Measurements from ENCODE around the gene RPS8.
A peak's percentile ranks its signal among the peaks of the same experiment; 100 is the strongest.

Gene RPS8

GRCh38 chr1:44819196-44819607 is 43.9 kb downstream of the RPS8 start:
- H3K27ac ChIP-seq (replicated peaks; ENCODE audit: low read length): peak overlapping the region; percentile 90
- H2BK120ac ChIP-seq (ENCODE audit: low read depth, low read length): no peak overlapping the region
- H3K9me3 ChIP-seq (replicated peaks in 1 of 2; ENCODE audit: control insufficient read depth in 2 of 2, insufficient read depth in 1 of 2, low read depth in 1 of 2, low read length in 2 of 2): peaks cover 0 to 7% of the 10 kb centered on the region in 2 donors
- H2BK5ac ChIP-seq (ENCODE audit: low read length): no peak overlapping the region
- no peak overlapping the region for H2AK5ac ChIP-seq (ENCODE audit: low read depth, low read length)
- no peak for DNase-seq (ENCODE audit: low spot score)
- no CpG with 5 or more reads among the region's 13 CpGs for WGBS, 2 donors (ENCODE audit: extremely low coverage in 2 of 2, insufficient read length in 2 of 2, insufficient replicate concordance in 1 of 2)
- no peak overlapping the region for H2BK12ac ChIP-seq (ENCODE audit: low read length)
- H3K23ac ChIP-seq (ENCODE audit: low read depth, low read length, poor library complexity): no peak overlapping the region
- no peak overlapping the region for H3K14ac ChIP-seq (ENCODE audit: low read length)
- H3K9ac ChIP-seq (ENCODE audit: low read depth, low read length, poor library complexity): no peak overlapping the region
- H3K4me2 ChIP-seq (ENCODE audit: insufficient read depth, low read length, poor library complexity, severe bottlenecking): peak overlapping the region; percentile 51
- no peak overlapping the region for H2AFZ ChIP-seq (ENCODE audit: low read length)
- H3K79me1 ChIP-seq (ENCODE audit: low read depth, low read length): peaks cover 4% of the 10 kb centered on the region
- H3K18ac ChIP-seq (ENCODE audit: low read length): no peak overlapping the region
- H3K27me3 ChIP-seq (ENCODE audit: control insufficient read depth in 3 of 3, insufficient read depth in 3 of 3, low read depth in 1 of 3, low read length in 3 of 3): no peaks in the 10 kb centered on the region
- H4K8ac ChIP-seq (ENCODE audit: low read depth, low read length): no peak overlapping the region
- H2BK15ac ChIP-seq (ENCODE audit: low read length): no peak overlapping the region
- no peak overlapping the region for H4K91ac ChIP-seq (ENCODE audit: low read depth, low read length, poor library complexity)
- H3K36me3 ChIP-seq (replicated peaks in 1 of 2; ENCODE audit: control insufficient read depth in 2 of 2, insufficient read depth in 2 of 2, low read length in 2 of 2): peaks cover 0 to 13% of the 10 kb centered on the region in 2 donors
- H3K4me3 ChIP-seq (ENCODE audit: low read length in 2 of 2): no peak overlapping the region
- peaks cover 0 to 10% of the 10 kb centered on the region in 2 donors for H3K4me1 ChIP-seq (ENCODE audit: control insufficient read depth in 2 of 2, insufficient read depth in 1 of 2, low read depth in 1 of 2, low read length in 2 of 2)
- H3K4ac ChIP-seq (ENCODE audit: low read length): no peak overlapping the region

- peak overlapping the region; percentile 90 for H3K27ac ChIP-seq (replicated peaks; ENCODE audit: low read length)
- H3K23ac ChIP-seq (ENCODE audit: low read depth, low read length, poor library complexity): peak overlapping the region; percentile 92
- H3K14ac ChIP-seq (ENCODE audit: low read length): peak overlapping the region; percentile 94
These were observed 44.4 kb downstream of the RPS8 start for GRCh38 chr1:44819608-44820327.

DNA sequence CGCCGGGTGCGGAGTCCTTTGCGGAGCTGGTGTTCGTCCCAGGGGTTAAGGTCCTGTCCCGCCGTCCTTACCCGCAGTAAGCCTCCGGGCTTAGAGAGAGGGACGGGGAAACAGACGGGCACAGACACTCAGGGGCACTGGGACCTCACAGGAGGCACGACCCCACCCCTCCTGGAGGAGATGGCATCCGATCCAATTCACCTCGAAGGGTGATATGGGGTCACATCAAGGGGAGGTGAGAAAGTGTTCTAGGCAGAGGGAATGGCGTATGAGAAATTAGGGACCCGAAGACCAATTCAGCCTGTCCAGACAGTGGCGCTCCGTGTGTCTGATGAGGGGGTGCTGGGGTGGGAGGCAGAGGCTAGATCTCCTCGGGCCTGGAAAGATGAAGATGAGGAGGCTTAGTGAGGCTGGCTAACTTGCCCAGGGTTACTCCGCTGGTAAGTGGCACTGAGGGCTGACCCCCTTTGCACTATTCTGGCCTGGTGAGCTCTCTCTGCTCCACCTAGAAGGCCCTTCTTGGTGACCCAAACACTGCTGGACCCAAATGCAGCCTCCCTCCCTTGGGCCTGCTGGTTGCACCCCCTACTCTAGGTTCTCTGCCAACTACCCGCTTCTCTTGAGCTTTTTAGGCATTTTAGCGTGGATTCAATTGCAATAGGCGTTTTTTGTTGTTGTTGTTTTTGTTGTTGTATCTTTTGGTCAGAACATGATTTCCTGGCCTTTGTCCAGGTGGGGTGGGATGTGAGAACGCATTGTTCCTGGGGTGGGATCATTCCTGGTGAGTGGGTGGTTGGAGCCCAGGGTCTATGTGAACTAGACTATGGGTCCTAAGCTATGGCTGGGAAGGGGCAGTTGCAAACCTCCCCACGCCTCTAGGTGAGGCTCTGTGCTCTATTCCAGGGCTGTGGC is 45.2 kb downstream of the RPS8 start:
- Histone ChIP-seq H3K4me2 (ENCODE audit: insufficient read depth, low read length, poor library complexity, severe bottlenecking) (peak overlapping the region; percentile 84), H3K9me3 (replicated peaks in 1 of 2; ENCODE audit: control insufficient read depth in 2 of 2, insufficient read depth in 1 of 2, low read depth in 1 of 2, low read length in 2 of 2) (peaks cover 0 to 7% of the 10 kb centered on the region in 2 donors)

More at GRCh38 chr1:44819608-44820327, 44.4 kb downstream of the RPS8 start:
- Histone ChIP-seq H3K36me3 (replicated peaks in 1 of 2; ENCODE audit: control insufficient read depth in 2 of 2, insufficient read depth in 2 of 2, low read length in 2 of 2) (peaks cover 0 to 12% of the 10 kb centered on the region in 2 donors), H4K8ac (ENCODE audit: low read depth, low read length) (peak overlapping the region; percentile 93), H3K4ac (ENCODE audit: low read length) (no peak overlapping the region), H3K9me3 (replicated peaks in 1 of 2; ENCODE audit: control insufficient read depth in 2 of 2, insufficient read depth in 1 of 2, low read depth in 1 of 2, low read length in 2 of 2) (peaks cover 0 to 7% of the 10 kb centered on the region in 2 donors), H3K27me3 (ENCODE audit: control insufficient read depth in 3 of 3, insufficient read depth in 3 of 3, low read depth in 1 of 3, low read length in 3 of 3) (no peaks in the 10 kb centered on the region), H3K4me1 (ENCODE audit: control insufficient read depth in 2 of 2, insufficient read depth in 1 of 2, low read depth in 1 of 2, low read length in 2 of 2) (peaks cover 0 to 10% of the 10 kb centered on the region in 2 donors), H3K18ac (ENCODE audit: low read length) (peak overlapping the region; percentile 100), H2BK12ac (ENCODE audit: low read length) (peak overlapping the region; percentile 87), H2BK15ac (ENCODE audit: low read length) (peak overlapping the region; percentile 96), H3K4me2 (ENCODE audit: insufficient read depth, low read length, poor library complexity, severe bottlenecking) (peak overlapping the region; percentile 84), H2BK5ac (ENCODE audit: low read length) (peak overlapping the region; percentile 100), H2AFZ (ENCODE audit: low read length) (no peak overlapping the region), H2AK5ac (ENCODE audit: low read depth, low read length) (peak overlapping the region; percentile 94), H3K4me3 (ENCODE audit: low read length in 2 of 2) (peak overlapping the region in 1 of 2 donors; percentile 73), H3K9ac (ENCODE audit: low read depth, low read length, poor library complexity) (peak overlapping the region; percentile 89), H3K79me1 (ENCODE audit: low read depth, low read length) (peaks cover 4% of the 10 kb centered on the region), H4K91ac (ENCODE audit: low read depth, low read length, poor library complexity) (peak overlapping the region; percentile 95), H2BK120ac (ENCODE audit: low read depth, low read length) (peak overlapping the region; percentile 98)
- no CpG with 5 or more reads among the region's 33 CpGs for WGBS, 2 donors (ENCODE audit: extremely low coverage in 2 of 2, insufficient read length in 2 of 2, insufficient replicate concordance in 1 of 2)
- peak; percentile 78 for DNase-seq (ENCODE audit: low spot score)

More for the DNA sequence above, 45.2 kb downstream of the RPS8 start:
- Histone ChIP-seq H3K27me3 (ENCODE audit: control insufficient read depth in 3 of 3, insufficient read depth in 3 of 3, low read depth in 1 of 3, low read length in 3 of 3) (no peaks in the 10 kb centered on the region), H3K18ac (ENCODE audit: low read length) (peak overlapping the region; percentile 100), H4K8ac (ENCODE audit: low read depth, low read length) (no peak overlapping the region), H3K4ac (ENCODE audit: low read length) (no peak overlapping the region), H2BK15ac (ENCODE audit: low read length) (peak overlapping the region; percentile 96), H3K9ac (ENCODE audit: low read depth, low read length, poor library complexity) (peak overlapping the region; percentile 89), H3K79me1 (ENCODE audit: low read depth, low read length) (peaks cover 4% of the 10 kb centered on the region), H2AK5ac (ENCODE audit: low read depth, low read length) (peak overlapping the region; percentile 94), H3K4me1 (ENCODE audit: control insufficient read depth in 2 of 2, insufficient read depth in 1 of 2, low read depth in 1 of 2, low read length in 2 of 2) (peaks cover 0 to 10% of the 10 kb centered on the region in 2 donors), H3K4me3 (ENCODE audit: low read length in 2 of 2) (peak overlapping the region in 1 of 2 donors; percentile 66), H2BK120ac (ENCODE audit: low read depth, low read length) (peak overlapping the region; percentile 98), H3K27ac (replicated peaks; ENCODE audit: low read length) (peak overlapping the region; percentile 90), H4K91ac (ENCODE audit: low read depth, low read length, poor library complexity) (no peak overlapping the region), H3K23ac (ENCODE audit: low read depth, low read length, poor library complexity) (peak overlapping the region; percentile 92), H3K14ac (ENCODE audit: low read length) (peak overlapping the region; percentile 94), H2BK5ac (ENCODE audit: low read length) (peak overlapping the region; percentile 100), H2BK12ac (ENCODE audit: low read length) (peak overlapping the region; percentile 87), H3K36me3 (replicated peaks in 1 of 2; ENCODE audit: control insufficient read depth in 2 of 2, insufficient read depth in 2 of 2, low read length in 2 of 2) (peaks cover 0 to 4% of the 10 kb centered on the region in 2 donors), H2AFZ (ENCODE audit: low read length) (no peak overlapping the region)
- DNase-seq (ENCODE audit: low spot score): no peak
- no CpG with 5 or more reads among the region's 25 CpGs for WGBS, 2 donors (ENCODE audit: extremely low coverage in 2 of 2, insufficient read length in 2 of 2, insufficient replicate concordance in 1 of 2)

All from neuronal stem cell (in vitro differentiated cells).